Measurements from ENCODE around the gene PDE8A. TPM values are rescaled to one million over a fixed set of nuclear protein-coding genes. Genes with fewer than 3 reads are reported as not detected.

PDE8A gene
- total RNA-seq, 1 donor, result 16.8 TPM

GRCh38 chr15:84970843-84971242, 10.8 kb upstream of the PDE8A start:
- no peak overlapping the region for H3K4me3 ChIP-seq (ENCODE audit: low read depth, low read length)
- no peak for DNase-seq (ENCODE audit: low read depth)
- TF ChIP-seq CTCF (IDR thresholded peaks at IDR 0.05; ENCODE audit: insufficient read depth, low read depth, low read length), result no peak

- no peak overlapping the region for H3K4me3 ChIP-seq (ENCODE audit: low read depth, low read length)
- no peak for TF ChIP-seq CTCF (IDR thresholded peaks at IDR 0.05; ENCODE audit: insufficient read depth, low read depth, low read length)
- DNase-seq (ENCODE audit: low read depth), result no peak
These were observed 7.9 kb upstream of the PDE8A start for GRCh38 chr15:84973492-84974460.

- H3K4me3 ChIP-seq (ENCODE audit: low read depth, low read length), result no peak overlapping the region
- TF ChIP-seq CTCF (IDR thresholded peaks at IDR 0.05; ENCODE audit: insufficient read depth, low read depth, low read length), result no peak
- no peak for DNase-seq (ENCODE audit: low read depth)
These were observed 5.7 kb upstream of the PDE8A start for GRCh38 chr15:84975871-84976351.

GRCh38 chr15:84976746-84977345, 4.8 kb upstream of the PDE8A start:
- no peak overlapping the region for H3K4me3 ChIP-seq (ENCODE audit: low read depth, low read length)
- no peak for DNase-seq (ENCODE audit: low read depth)
- TF ChIP-seq CTCF (IDR thresholded peaks at IDR 0.05; ENCODE audit: insufficient read depth, low read depth, low read length), result no peak

GRCh38 chr15:84979651-84980050, 2.0 kb upstream of the PDE8A start:
- H3K4me3 ChIP-seq (ENCODE audit: low read depth, low read length), result peak overlapping the region; percentile 90
- no peak for DNase-seq (ENCODE audit: low read depth)
- no peak for TF ChIP-seq CTCF (IDR thresholded peaks at IDR 0.05; ENCODE audit: insufficient read depth, low read depth, low read length)

GRCh38 chr15:84980196-84981053, 1.2 kb upstream of the PDE8A start:
- no peak for TF ChIP-seq CTCF (IDR thresholded peaks at IDR 0.05; ENCODE audit: insufficient read depth, low read depth, low read length)
- DNase-seq (ENCODE audit: low read depth), result peak; percentile 89
- peak overlapping the region; percentile 90 for H3K4me3 ChIP-seq (ENCODE audit: low read depth, low read length)

Measured in fibroblast of villous mesenchyme (primary cell).